Effector memory CD8-positive, alpha-beta T cell (primary cell): ENCODE results near the gene ITGAV.

Source experiments
- ATAC-seq: fragments of 150-1000 bp; cut with Tn5 transposase; replicated peaks from 2 replicates; pipeline ENCODE4 v1.10.0; 2021; ENCODE audit warnings: mild to moderate bottlenecking, moderate library complexity
- DNase-seq, 3 experiments: peaks; one replicate each; pipeline ENCODE4 v3.0.0; 2021
- H3K27ac Mint-ChIP-seq, 2 donors: one replicate each; pipeline ENCODE4 v1.8.0; 2022; ENCODE audit warnings: mild to moderate bottlenecking in 2 of 2, mixed read lengths in 2 of 2, moderate library complexity in 2 of 2
- H3K27me3 Mint-ChIP-seq, 2 donors: one replicate each; pipeline ENCODE4 v1.8.0; 2022; ENCODE audit warnings: mixed read lengths in 2 of 2
- H3K36me3 Mint-ChIP-seq: one replicate; pipeline ENCODE4 v1.8.0; 2022; ENCODE audit warnings: mild to moderate bottlenecking, moderate library complexity, mixed read lengths; ENCODE audit not compliant: insufficient read depth
- H3K4me1 Mint-ChIP-seq, 2 donors: one replicate each; pipeline ENCODE4 v1.8.0; 2022; ENCODE audit warnings: low read depth in 2 of 2, mixed read lengths in 2 of 2
- H3K4me3 Mint-ChIP-seq, 2 donors: one replicate each; pipeline ENCODE4 v1.8.0; 2022; ENCODE audit warnings: mild to moderate bottlenecking in 2 of 2, mixed read lengths in 2 of 2, moderate library complexity in 2 of 2
- H3K9me3 Mint-ChIP-seq, 2 donors: one replicate each; pipeline ENCODE4 v1.8.0; 2022; ENCODE audit warnings: mixed read lengths in 2 of 2

ITGAV gene

GRCh38 chr2:186588421-186588820 is 1.4 kb upstream of the ITGAV start:
- DNase-seq: no peak
- peaks cover 15 to 22% of the 10 kb centered on the region in 2 donors for H3K4me1 Mint-ChIP-seq
- no peak overlapping the region for H3K27ac Mint-ChIP-seq
- no peak for ATAC-seq
- peaks cover 12 to 16% of the 10 kb centered on the region in 2 donors for H3K27me3 Mint-ChIP-seq
- peak overlapping the region in 1 of 2 donors; percentile 83 for H3K4me3 Mint-ChIP-seq
- H3K9me3 Mint-ChIP-seq: no peaks in the 10 kb centered on the region
- H3K36me3 Mint-ChIP-seq: peaks cover 6% of the 10 kb centered on the region

GRCh38 chr2:186588940-186589611 is 780 bp upstream of the ITGAV start:
- H3K9me3 Mint-ChIP-seq: no peaks in the 10 kb centered on the region
- peaks cover 12 to 16% of the 10 kb centered on the region in 2 donors for H3K27me3 Mint-ChIP-seq
- peaks cover 15 to 28% of the 10 kb centered on the region in 2 donors for H3K4me1 Mint-ChIP-seq
- peaks cover 6% of the 10 kb centered on the region for H3K36me3 Mint-ChIP-seq
- H3K4me3 Mint-ChIP-seq: peak overlapping the region; percentile 83
- ATAC-seq (no peak), DNase-seq (no peak)
- peak overlapping the region; percentile 86 to 89 for H3K27ac Mint-ChIP-seq

GRCh38 chr2:186590350-186590758 is 498 bp downstream of the ITGAV start:
- Mint-ChIP-seq H3K27ac (peak overlapping the region; percentile 86 to 89), H3K27me3 (peaks cover 5 to 9% of the 10 kb centered on the region in 2 donors), H3K36me3 (peaks cover 6% of the 10 kb centered on the region), H3K4me1 (peaks cover 17 to 35% of the 10 kb centered on the region in 2 donors), H3K9me3 (no peaks in the 10 kb centered on the region), H3K4me3 (peak overlapping the region; percentile 83)
- ATAC-seq (no peak), DNase-seq (no peak)

GRCh38 chr2:186590759-186591505 is 1.1 kb downstream of the ITGAV start:
- Mint-ChIP-seq H3K4me1 (peaks cover 17 to 41% of the 10 kb centered on the region in 2 donors), H3K27ac (peak overlapping the region; percentile 86 to 89), H3K27me3 (peaks cover 0 to 3% of the 10 kb centered on the region in 2 donors), H3K9me3 (no peaks in the 10 kb centered on the region), H3K4me3 (peak overlapping the region; percentile 83), H3K36me3 (peaks cover 6% of the 10 kb centered on the region)
- ATAC-seq (peak; percentile 18), DNase-seq (peak in 2 of 3 experiments; percentile 16 to 35)

GRCh38 chr2:186591506-186591890 is 1.6 kb downstream of the ITGAV start:
- peaks cover 6% of the 10 kb centered on the region for H3K36me3 Mint-ChIP-seq
- H3K9me3 Mint-ChIP-seq: no peaks in the 10 kb centered on the region
- ATAC-seq (no peak), DNase-seq (no peak)
- peak overlapping the region; percentile 86 to 89 for H3K27ac Mint-ChIP-seq
- H3K27me3 Mint-ChIP-seq: no peaks in the 10 kb centered on the region
- H3K4me3 Mint-ChIP-seq: peak overlapping the region; percentile 83
- peaks cover 17 to 41% of the 10 kb centered on the region in 2 donors for H3K4me1 Mint-ChIP-seq

GRCh38 chr2:186592137-186592875 is 2.5 kb downstream of the ITGAV start:
- Mint-ChIP-seq H3K27ac (peak overlapping the region in 1 of 2 donors; percentile 89), H3K9me3 (no peaks in the 10 kb centered on the region), H3K4me3 (no peak overlapping the region), H3K27me3 (no peaks in the 10 kb centered on the region), H3K4me1 (peaks cover 17 to 41% of the 10 kb centered on the region in 2 donors), H3K36me3 (peaks cover 6% of the 10 kb centered on the region)
- DNase-seq (no peak), ATAC-seq (no peak)

GRCh38 chr2:186593523-186593922 is 3.7 kb downstream of the ITGAV start:
- ATAC-seq: no peak

GRCh38 chr2:186594001-186594722 is 4.3 kb downstream of the ITGAV start:
- Mint-ChIP-seq H3K27ac (no peak overlapping the region), H3K4me3 (no peak overlapping the region), H3K9me3 (no peaks in the 10 kb centered on the region), H3K27me3 (no peaks in the 10 kb centered on the region), H3K4me1 (peaks cover 14 to 38% of the 10 kb centered on the region in 2 donors), H3K36me3 (peaks cover 6% of the 10 kb centered on the region)
- no peak for DNase-seq
- no peak for ATAC-seq

More at GRCh38 chr2:186593523-186593922, 3.7 kb downstream of the ITGAV start:
- Mint-ChIP-seq H3K4me1 (peaks cover 17 to 41% of the 10 kb centered on the region in 2 donors), H3K4me3 (no peak overlapping the region), H3K36me3 (peaks cover 6% of the 10 kb centered on the region), H3K27me3 (no peaks in the 10 kb centered on the region), H3K9me3 (no peaks in the 10 kb centered on the region), H3K27ac (no peak overlapping the region)
- DNase-seq: no peak

- Mint-ChIP-seq H3K27ac (no peak overlapping the region), H3K4me3 (no peak overlapping the region), H3K27me3 (no peaks in the 10 kb centered on the region), H3K9me3 (no peaks in the 10 kb centered on the region), H3K36me3 (peaks cover 9% of the 10 kb centered on the region), H3K4me1 (peaks cover 13 to 35% of the 10 kb centered on the region in 2 donors)
- no peak for DNase-seq
- no peak for ATAC-seq
Measured at GRCh38 chr2:186595219-186595618, 5.4 kb downstream of the ITGAV start.

GRCh38 chr2:186599186-186599778 is 9.4 kb downstream of the ITGAV start:
- Mint-ChIP-seq H3K36me3 (peaks cover 22% of the 10 kb centered on the region), H3K9me3 (no peaks in the 10 kb centered on the region), H3K27me3 (no peaks in the 10 kb centered on the region), H3K27ac (peak overlapping the region in 1 of 2 donors; percentile 77), H3K4me1 (peaks cover 3 to 11% of the 10 kb centered on the region in 2 donors), H3K4me3 (no peak overlapping the region)
- ATAC-seq: no peak
- DNase-seq: no peak

- Mint-ChIP-seq H3K36me3 (peaks cover 24% of the 10 kb centered on the region), H3K9me3 (no peaks in the 10 kb centered on the region), H3K27me3 (no peaks in the 10 kb centered on the region), H3K4me3 (no peak overlapping the region), H3K27ac (no peak overlapping the region), H3K4me1 (peaks cover 0 to 2% of the 10 kb centered on the region in 2 donors)
- no peak for DNase-seq
- ATAC-seq: no peak
Measured at GRCh38 chr2:186603286-186603685, 13.4 kb downstream of the ITGAV start.

- H3K27me3 Mint-ChIP-seq: no peaks in the 10 kb centered on the region
- H3K9me3 Mint-ChIP-seq: no peaks in the 10 kb centered on the region
- DNase-seq (no peak), ATAC-seq (no peak)
- H3K4me1 Mint-ChIP-seq: peaks cover 2 to 3% of the 10 kb centered on the region in 2 donors
- peaks cover 21% of the 10 kb centered on the region for H3K36me3 Mint-ChIP-seq
- H3K4me3 Mint-ChIP-seq: no peak overlapping the region
- no peak overlapping the region for H3K27ac Mint-ChIP-seq
Measured at GRCh38 chr2:186605041-186605440, 15.2 kb downstream of the ITGAV start.
